Right lobe of liver (tissue), 4 donors: ENCODE data around the gene NUCB2.

ENCODE experiments used
- POLR2A ChIP-seq: fragments of 450-650 bp; IDR thresholded peaks from one replicate; pipeline ENCODE4 v1.6.1; 2017; ENCODE audit warnings: antibody characterized with exemption, mild to moderate bottlenecking
- TF ChIP-seq, protein P1 (sequence below), 4 donors: fragments of 200-600 bp in 3 of 4; fragments of 450-650 bp in 1 of 4; IDR thresholded peaks; one replicate each; pipeline versions ENCODE4 v1.5.1 to v1.8.0; 2016 to 2022; ENCODE audit warnings: antibody characterized with exemption in 4 of 4, mild to moderate bottlenecking in 2 of 4
- donor health status: DM: no; HTN: no; CAD: no.
- donor health status: DM: no; HTN: no; CAD: no.
- donor health status: DM: no; HTN: yes; CAD: no.

DNA sequence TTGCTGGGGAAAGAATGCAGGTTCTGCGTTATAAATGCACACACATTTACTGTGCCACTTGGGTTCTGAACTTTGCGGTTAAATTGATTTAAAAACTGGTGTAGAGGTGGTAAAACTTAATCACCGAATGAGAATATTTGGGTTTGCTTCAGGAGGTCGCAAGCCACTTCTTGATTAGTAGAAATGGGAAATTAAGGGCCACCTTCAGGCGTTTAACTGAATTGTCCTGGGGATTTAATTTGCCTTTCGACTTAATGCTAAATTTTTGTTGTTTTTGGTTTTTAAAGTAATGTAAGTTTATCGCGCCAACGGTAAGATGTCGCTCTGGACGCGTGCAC, 74.6 kb downstream of the NUCB2 start:
- TF ChIP-seq POLR2A: no peak
- TF ChIP-seq, protein P1, sequence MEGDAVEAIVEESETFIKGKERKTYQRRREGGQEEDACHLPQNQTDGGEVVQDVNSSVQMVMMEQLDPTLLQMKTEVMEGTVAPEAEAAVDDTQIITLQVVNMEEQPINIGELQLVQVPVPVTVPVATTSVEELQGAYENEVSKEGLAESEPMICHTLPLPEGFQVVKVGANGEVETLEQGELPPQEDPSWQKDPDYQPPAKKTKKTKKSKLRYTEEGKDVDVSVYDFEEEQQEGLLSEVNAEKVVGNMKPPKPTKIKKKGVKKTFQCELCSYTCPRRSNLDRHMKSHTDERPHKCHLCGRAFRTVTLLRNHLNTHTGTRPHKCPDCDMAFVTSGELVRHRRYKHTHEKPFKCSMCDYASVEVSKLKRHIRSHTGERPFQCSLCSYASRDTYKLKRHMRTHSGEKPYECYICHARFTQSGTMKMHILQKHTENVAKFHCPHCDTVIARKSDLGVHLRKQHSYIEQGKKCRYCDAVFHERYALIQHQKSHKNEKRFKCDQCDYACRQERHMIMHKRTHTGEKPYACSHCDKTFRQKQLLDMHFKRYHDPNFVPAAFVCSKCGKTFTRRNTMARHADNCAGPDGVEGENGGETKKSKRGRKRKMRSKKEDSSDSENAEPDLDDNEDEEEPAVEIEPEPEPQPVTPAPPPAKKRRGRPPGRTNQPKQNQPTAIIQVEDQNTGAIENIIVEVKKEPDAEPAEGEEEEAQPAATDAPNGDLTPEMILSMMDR (IDR thresholded peaks at IDR 0.05): peak in 1 of 4 donors; percentile 5
